Neural cell (in vitro differentiated cells): Measurements from ENCODE around the gene SHCBP1. TPM values are rescaled to one million over a fixed set of nuclear protein-coding genes. Genes with fewer than 3 reads are reported as not detected.
"Not testable (repeated sequence)": the region's sequence is repeated elsewhere in the genome, so short reads cannot be mapped to it uniquely, and the experiment has no call there.

Experiments
- H2AFZ ChIP-seq: fragments of 200-600, 300-800 bp; sonication (generic), shearing (Covaris generic); 2 replicates; pipeline ENCODE4 v1.6.0; 2014; ENCODE audit warnings: low read depth, mild to moderate bottlenecking, antibody characterized with exemption, low read length, moderate library complexity
- H3F3A ChIP-seq: fragments of 200-600 bp; shearing (Covaris generic); 2 replicates; pipeline ENCODE4 v1.6.1; 2016; ENCODE audit warnings: mild to moderate bottlenecking, moderate library complexity, mixed read lengths, antibody characterized with exemption, low read length; ENCODE audit not compliant: insufficient read depth, poor library complexity, severe bottlenecking
- H3K27ac ChIP-seq: fragments of 200-600, 300-800 bp; sonication (generic), shearing (Covaris generic); 2 replicates; pipeline ENCODE4 v1.5.1; 2014; ENCODE audit warnings: mild to moderate bottlenecking, low read length, moderate library complexity
- H3K27me3 ChIP-seq: fragments of 300-800, 200-600 bp; sonication (generic), shearing (Covaris generic); 2 replicates; pipeline ENCODE4 v1.6.0; 2014; ENCODE audit warnings: mild to moderate bottlenecking, low read depth, low read length, moderate library complexity; ENCODE audit not compliant: insufficient read depth
- H3K36me3 ChIP-seq: fragments of 300-800, 200-600 bp; sonication (generic), shearing (Covaris generic); 2 replicates; pipeline ENCODE4 v1.5.1; 2014; ENCODE audit warnings: mild to moderate bottlenecking, antibody characterized with exemption, low read length, moderate library complexity; ENCODE audit not compliant: insufficient read depth
- H3K4me2 ChIP-seq: fragments of 300-800, 200-600 bp; sonication (generic), shearing (Covaris generic); 2 replicates; pipeline ENCODE4 v1.6.0; 2014; ENCODE audit warnings: mild to moderate bottlenecking, low read length
- H3K4me3 ChIP-seq: fragments of 300-800, 200-600 bp; sonication (generic), shearing (Covaris generic); 2 replicates; pipeline ENCODE4 v1.5.1; 2014; ENCODE audit warnings: mild to moderate bottlenecking, low read length, moderate library complexity
- H3K79me2 ChIP-seq: fragments of 200-600 bp; shearing (Covaris generic); replicated peaks from 2 replicates; pipeline ENCODE4 v1.6.0; 2014; ENCODE audit warnings: mild to moderate bottlenecking, low read length, moderate library complexity; ENCODE audit not compliant: insufficient read depth
- H3K9ac ChIP-seq: fragments of 300-800, 200-600 bp; sonication (generic), shearing (Covaris generic); 2 replicates; pipeline ENCODE4 v1.6.1; 2016; ENCODE audit warnings: mild to moderate bottlenecking, low read length, mixed read lengths
- H3K9me2 ChIP-seq: fragments of 200-600 bp; shearing (Covaris generic); 2 replicates; pipeline ENCODE4 v1.6.1; 2016; ENCODE audit warnings: mild to moderate bottlenecking, low read length, mixed read lengths; ENCODE audit not compliant: insufficient read depth
- H3K9me3 ChIP-seq: fragments of 200-600, 300-800 bp; sonication (generic), shearing (Covaris generic); 2 replicates; pipeline ENCODE4 v1.6.1; 2016; ENCODE audit warnings: mild to moderate bottlenecking, mixed run types, low read length, moderate library complexity, mixed read lengths
- H4K20me1 ChIP-seq: fragments of 200-600 bp; shearing (Covaris generic); 2 replicates; pipeline ENCODE4 v1.6.1; 2016; ENCODE audit warnings: mild to moderate bottlenecking, mixed run types; ENCODE audit not compliant: insufficient read depth
- CTCF ChIP-seq: fragments of 450-650 bp; IDR thresholded peaks from 2 replicates; pipeline ENCODE4 v1.5.1; 2014; ENCODE audit warnings: antibody characterized with exemption, mild to moderate bottlenecking, moderate library complexity; ENCODE audit not compliant: poor library complexity, severe bottlenecking
- EP300 ChIP-seq: fragments of 450-650 bp; conservative IDR thresholded peaks from 2 replicates; pipeline ENCODE4 v1.6.1; 2014; ENCODE audit warnings: antibody characterized with exemption, mild to moderate bottlenecking, moderate library complexity; ENCODE audit not compliant: poor library complexity, severe bottlenecking
- EZH2 ChIP-seq: fragments of 200-600, 300-800 bp; shearing (Covaris generic), sonication (generic); IDR thresholded peaks from 2 replicates; pipeline ENCODE4 v1.6.1; 2014; ENCODE audit warnings: antibody characterized with exemption, low read length, borderline replicate concordance, mild to moderate bottlenecking; ENCODE audit not compliant: insufficient read depth, poor library complexity, severe bottlenecking
- MXI1 ChIP-seq: fragments of 450-650 bp; conservative IDR thresholded peaks from 2 replicates; pipeline ENCODE4 v1.6.1; 2014; ENCODE audit warnings: antibody characterized with exemption, mild to moderate bottlenecking; ENCODE audit not compliant: poor library complexity, severe bottlenecking
- POLR2AphosphoS5 ChIP-seq: IDR thresholded peaks from 2 replicates; pipeline ENCODE4 v1.6.1; 2012
- RAD21 ChIP-seq: fragments of 450-650 bp; conservative IDR thresholded peaks from 2 replicates; pipeline ENCODE4 v1.6.1; 2014; ENCODE audit warnings: antibody characterized with exemption, mild to moderate bottlenecking, moderate library complexity
- REST ChIP-seq: IDR thresholded peaks from 2 replicates; pipeline ENCODE4 v1.6.1; 2012; ENCODE audit warnings: borderline replicate concordance
- SMC3 ChIP-seq: fragments of 450-650 bp; conservative IDR thresholded peaks from 2 replicates; pipeline ENCODE4 v1.6.1; 2014; ENCODE audit warnings: antibody characterized with exemption, mild to moderate bottlenecking, moderate library complexity; ENCODE audit not compliant: poor library complexity
- TAF1 ChIP-seq: IDR thresholded peaks from 2 replicates; pipeline ENCODE4 v1.6.1; 2012; ENCODE audit warnings: low read depth
- polyA plus RNA-seq: library from polyadenylated mRNA; depleted of rRNA; stranded (reverse); fragments of >200 nt; gene quantifications from 2 replicates; pipeline ENCODE4 v1.2.3, GENCODE V29; 2014

The SHCBP1 gene
- polyA plus RNA-seq, 1 donor from 2014 or later: 0.54 TPM

GRCh38 chr16:46627746-46628145, 6.6 kb upstream of the SHCBP1 start:
- Histone ChIP-seq H4K20me1 (no peaks in the 10 kb centered on the region), H3K36me3 (no peaks in the 10 kb centered on the region), H3K9me2 (no peaks in the 10 kb centered on the region), H3K4me3 (no peak overlapping the region), H3K27me3 (no peaks in the 10 kb centered on the region), H3K9ac (no peak overlapping the region), H3K27ac (no peak overlapping the region), H3K4me2 (no peak overlapping the region), H2AFZ (no peak overlapping the region), H3K9me3 (no peaks in the 10 kb centered on the region), H3K79me2 (no peaks in the 10 kb centered on the region), H3F3A (no peaks in the 10 kb centered on the region)
- TF ChIP-seq MXI1 (no peak), TAF1 (no peak), EP300 (no peak), CTCF (no peak), EZH2 (no peak), POLR2AphosphoS5 (no peak), REST (no peak), RAD21 (no peak), SMC3 (no peak)

GRCh38 chr16:46626681-46627080, 5.5 kb upstream of the SHCBP1 start:
- not testable (repeated sequence) for H3K27ac ChIP-seq, H2AFZ ChIP-seq, H3F3A ChIP-seq

GRCh38 chr16:46624862-46625261, 3.7 kb upstream of the SHCBP1 start:
- H3K9me3 ChIP-seq, H3K27me3 ChIP-seq, H3K4me2 ChIP-seq, H3K4me3 ChIP-seq, H3K36me3 ChIP-seq, H3K79me2 ChIP-seq, H3K9me2 ChIP-seq, H3F3A ChIP-seq, H4K20me1 ChIP-seq, H2AFZ ChIP-seq, H3K9ac ChIP-seq, H3K27ac ChIP-seq: not testable (repeated sequence)

More at GRCh38 chr16:46626681-46627080, 5.5 kb upstream of the SHCBP1 start:
- not testable (repeated sequence) for H4K20me1 ChIP-seq, H3K9ac ChIP-seq, H3K9me2 ChIP-seq, H3K27me3 ChIP-seq, H3K79me2 ChIP-seq, H3K9me3 ChIP-seq, H3K4me3 ChIP-seq, H3K4me2 ChIP-seq, H3K36me3 ChIP-seq

GRCh38 chr16:46623707-46624106, 2.5 kb upstream of the SHCBP1 start:
- H3K79me2 ChIP-seq, H3K27me3 ChIP-seq, H3K36me3 ChIP-seq, H3K9me3 ChIP-seq, H3K4me2 ChIP-seq, H4K20me1 ChIP-seq, H3K27ac ChIP-seq, H2AFZ ChIP-seq, H3K9me2 ChIP-seq, H3K9ac ChIP-seq, H3F3A ChIP-seq, H3K4me3 ChIP-seq: not testable (repeated sequence)

- not testable (repeated sequence) for H3K4me3 ChIP-seq, H3K79me2 ChIP-seq, H3K36me3 ChIP-seq, H3K9ac ChIP-seq, H2AFZ ChIP-seq, H4K20me1 ChIP-seq, H3K9me2 ChIP-seq, H3K27me3 ChIP-seq, H3K4me2 ChIP-seq, H3F3A ChIP-seq, H3K9me3 ChIP-seq, H3K27ac ChIP-seq
Observed at GRCh38 chr16:46623246-46623645, 2.1 kb upstream of the SHCBP1 start.
